Vein endothelial cell (primary cell): ENCODE measurements around the gene FAM131A. TPM values are rescaled to one million over a fixed set of nuclear protein-coding genes. Genes with fewer than 3 reads are reported as not detected.

Experiments
- small RNA-seq: library from RNA; depleted of rRNA; stranded (forward); fragments of <200 nt; gene quantifications from one replicate; pipeline ENCODE3, GENCODE V24; 2012
- total RNA-seq: library from RNA; depleted of rRNA; stranded (reverse); fragments of >200 nt; gene quantifications from 2 replicates; pipeline ENCODE4 v1.2.3, GENCODE V29; 2012

The FAM131A gene, protein sequence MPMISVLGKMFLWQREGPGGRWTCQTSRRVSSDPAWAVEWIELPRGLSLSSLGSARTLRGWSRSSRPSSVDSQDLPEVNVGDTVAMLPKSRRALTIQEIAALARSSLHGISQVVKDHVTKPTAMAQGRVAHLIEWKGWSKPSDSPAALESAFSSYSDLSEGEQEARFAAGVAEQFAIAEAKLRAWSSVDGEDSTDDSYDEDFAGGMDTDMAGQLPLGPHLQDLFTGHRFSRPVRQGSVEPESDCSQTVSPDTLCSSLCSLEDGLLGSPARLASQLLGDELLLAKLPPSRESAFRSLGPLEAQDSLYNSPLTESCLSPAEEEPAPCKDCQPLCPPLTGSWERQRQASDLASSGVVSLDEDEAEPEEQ
- 26.9 and 28.7 TPM in 2 replicates for total RNA-seq

DNA sequence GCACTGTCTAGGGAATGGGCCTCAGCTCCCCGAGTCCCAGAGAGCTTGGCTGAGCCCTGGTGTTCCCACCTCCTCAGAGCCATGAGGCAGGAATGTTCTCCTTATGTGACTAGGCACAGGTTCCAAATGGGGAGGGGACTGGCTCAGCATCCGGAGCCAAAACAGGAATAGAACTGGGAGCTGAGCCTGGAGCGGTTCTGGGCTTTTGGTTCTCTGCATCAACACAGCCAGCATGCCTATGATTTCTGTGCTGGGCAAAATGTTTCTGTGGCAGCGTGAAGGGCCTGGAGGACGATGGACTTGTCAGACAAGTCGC lies at the start of gene FAM131A:
FAM131A (plus strand) TSS at position 202 of the 316 bp plus-strand sequence; CDS start at position 233, 31 bp downstream.

DNA sequence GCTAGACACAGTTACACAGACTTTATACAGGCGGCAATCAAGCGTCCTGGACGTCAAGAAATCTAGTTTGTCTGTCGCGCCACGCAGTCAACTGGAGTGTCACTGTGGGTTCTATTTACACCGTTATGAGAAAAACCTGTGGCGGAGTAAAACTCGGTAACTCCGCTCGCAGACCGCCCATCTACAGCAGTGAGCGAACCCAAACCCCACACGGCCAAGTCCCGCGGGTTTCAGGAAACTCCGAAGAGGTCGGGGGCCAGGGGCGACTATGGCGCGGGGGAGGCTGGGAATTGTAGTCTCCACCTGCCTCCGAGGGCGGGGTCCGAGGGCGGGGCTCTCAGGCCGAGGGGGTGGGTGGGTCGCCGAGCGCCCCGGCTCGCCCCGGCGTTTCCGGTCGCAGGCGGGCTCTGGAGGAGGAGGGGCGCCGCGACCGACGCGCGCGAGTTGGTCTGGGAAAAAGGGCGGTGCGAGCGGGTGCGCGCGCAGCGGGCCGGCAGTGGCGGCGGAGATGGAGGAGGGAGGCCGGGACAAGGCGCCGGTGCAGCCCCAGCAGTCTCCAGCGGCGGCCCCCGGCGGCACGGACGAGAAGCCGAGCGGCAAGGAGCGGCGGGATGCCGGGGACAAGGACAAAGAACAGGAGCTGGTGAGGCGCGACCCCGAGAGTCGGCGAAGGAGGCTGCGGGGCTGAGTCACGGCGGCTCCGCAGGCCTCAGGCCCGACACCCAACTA lies 38.5 kb upstream of the FAM131A start, which contains the start of gene PSMD2:
PSMD2 (plus strand) TSS at position 483 of the 729 bp plus-strand sequence; CDS start at position 509, 26 bp downstream.

DNA sequence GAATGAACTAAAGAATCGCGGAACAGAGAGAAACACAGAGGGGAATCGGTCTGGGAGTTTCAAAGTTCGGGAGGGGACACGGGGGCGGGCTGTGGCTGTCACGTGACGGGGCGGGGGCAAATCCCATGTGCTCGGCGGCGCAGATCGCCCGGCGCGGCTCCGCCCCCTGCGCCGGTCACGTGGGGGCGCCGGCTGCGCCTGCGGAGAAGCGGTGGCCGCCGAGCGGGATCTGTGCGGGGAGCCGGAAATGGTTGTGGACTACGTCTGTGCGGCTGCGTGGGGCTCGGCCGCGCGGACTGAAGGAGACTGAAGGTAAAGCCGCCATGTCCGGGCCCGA lies 23.1 kb upstream of the FAM131A start, which contains the start of gene EIF4G1:
EIF4G1 (plus strand) TSS at position 244 of the 337 bp plus-strand sequence. CDS start 1,191 bp downstream, outside the sequence.

DNA sequence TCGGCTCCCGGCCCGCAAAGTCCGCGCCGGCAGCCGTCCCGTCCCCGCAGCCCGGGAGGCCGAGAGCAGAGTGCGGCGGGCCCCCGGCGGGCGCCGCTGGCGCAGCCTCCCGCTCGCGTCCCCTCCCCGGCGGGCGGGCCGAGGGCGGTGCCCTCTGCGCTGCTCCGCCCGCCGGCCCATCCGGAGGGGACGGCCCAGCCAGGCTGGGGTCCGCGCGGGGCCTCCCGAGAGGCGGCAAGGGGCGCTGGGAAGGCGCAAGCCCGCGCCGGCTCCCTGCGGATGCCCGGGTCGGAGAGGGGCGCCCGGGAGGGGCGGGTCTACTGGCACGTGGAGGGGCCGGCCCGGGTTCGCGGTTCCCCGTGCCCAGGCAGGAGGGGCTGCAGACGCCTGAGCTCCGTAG lies 24.1 kb downstream of the FAM131A start, which contains the start of the genes CLCN2 and POLR2H:
CLCN2 (minus strand) TSS at position 74 of the 400 bp plus-strand sequence. CDS start 126 bp downstream, outside the sequence.
POLR2H (plus strand) TSS at position 179 of the 400 bp plus-strand sequence. CDS start 1,783 bp downstream, outside the sequence.

DNA sequence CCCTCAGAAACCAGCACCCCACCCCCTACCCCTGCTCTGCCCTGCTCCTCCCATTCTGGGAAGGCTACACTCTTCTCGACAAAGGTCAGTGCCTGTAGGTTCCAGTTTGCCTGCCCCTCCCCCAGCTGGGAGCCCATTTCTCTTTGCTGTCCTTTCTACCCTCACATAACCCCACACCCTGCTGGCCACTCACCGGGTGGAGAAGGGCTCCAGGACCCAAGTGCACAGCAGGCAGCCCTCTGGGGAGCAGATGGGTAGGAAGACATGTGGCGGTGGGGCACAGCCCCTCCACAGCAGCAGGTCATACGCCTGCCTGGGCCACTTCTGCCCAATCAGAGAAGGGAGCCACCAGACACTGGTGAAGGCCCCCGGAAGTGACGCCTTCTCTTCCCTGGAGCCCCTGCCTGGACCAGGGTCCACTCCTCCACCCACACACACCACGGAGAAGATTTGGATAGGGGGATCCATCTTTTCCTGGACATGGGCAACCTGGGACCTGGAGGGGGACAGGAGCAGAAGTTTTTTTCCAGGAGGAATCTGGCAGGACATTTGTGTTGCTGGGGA lies 40.6 kb downstream of the FAM131A start, which contains the start of gene THPO:
THPO (minus strand) TSS at position 326 of the 564 bp plus-strand sequence. CDS start 1,948 bp downstream, outside the sequence.

DNA sequence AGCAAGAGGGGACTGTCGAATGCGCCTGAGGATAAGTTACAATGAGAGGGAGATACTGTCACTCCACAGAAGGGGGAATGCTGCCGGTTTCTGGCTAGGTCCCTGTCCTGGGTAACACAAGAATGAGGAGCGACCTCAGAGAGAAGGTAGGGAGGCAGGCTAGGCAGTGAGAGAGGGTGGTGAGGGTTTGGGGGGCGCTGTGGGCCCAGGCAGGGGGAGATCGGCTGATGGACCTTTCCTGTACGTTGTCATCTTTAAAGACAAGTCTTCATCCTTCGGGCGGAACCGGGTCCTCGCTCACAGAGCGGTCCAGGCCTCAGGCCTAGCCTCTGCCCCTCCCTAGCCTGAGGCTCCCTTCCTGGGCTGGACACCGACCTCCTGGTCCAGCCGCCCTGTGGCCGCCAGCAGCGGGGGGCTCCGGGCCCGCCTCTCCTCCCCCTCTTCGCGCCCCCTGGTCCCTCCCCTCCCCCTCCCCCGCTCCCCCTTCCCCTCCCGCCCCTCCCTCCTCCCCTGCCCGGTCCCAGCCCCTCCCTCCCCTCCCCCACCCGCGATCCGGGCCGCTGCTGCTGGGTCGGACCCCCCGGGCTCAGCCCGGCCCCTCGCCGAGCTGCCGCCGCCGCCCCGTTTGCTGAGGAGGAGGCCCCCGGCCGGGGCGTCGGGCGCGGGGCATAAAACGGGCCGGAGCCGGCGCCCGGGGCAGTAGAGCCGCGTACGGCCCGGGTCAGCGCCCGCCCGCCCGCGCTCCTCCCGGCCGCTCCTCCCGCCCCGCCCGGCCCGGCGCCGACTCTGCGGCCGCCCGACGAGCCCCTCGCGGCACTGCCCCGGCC lies 42.2 kb downstream of the FAM131A start, which contains the start of gene CHRD:
CHRD (plus strand) TSS at position 697 of the 827 bp plus-strand sequence. CDS start 265 bp downstream, outside the sequence.

Small RNA genes lying within 50 kb of the gene (small RNA-seq; reads per million reads assigned to genes)
- gene SNORD66: 567 reads per million, percentile 99 among the genes with 10 or more reads in this experiment

Other genes with a start within 250 kb of the FAM131A start
- not detected in 2 replicates for gene HTR3E, start 240.5 kb upstream of the FAM131A start, total RNA-seq
- 40.2 and 40.5 TPM in 2 replicates for gene EIF2B5, start 202.2 kb upstream of the FAM131A start, total RNA-seq
- gene DVL3, start 182.2 kb upstream of the FAM131A start, total RNA-seq: 31.6 and 34.0 TPM in 2 replicates
- 389 and 410 TPM in 2 replicates for gene AP2M1, start 162.7 kb upstream of the FAM131A start, total RNA-seq
- 31.9 and 40.5 TPM in 2 replicates for gene ABCF3, start 151.4 kb upstream of the FAM131A start, total RNA-seq
- gene VWA5B2, start 108.0 kb upstream of the FAM131A start, total RNA-seq: under 0.01 and 0.10 TPM in 2 replicates
- gene ALG3, start 88.6 kb upstream of the FAM131A start, total RNA-seq: 30.5 and 40.5 TPM in 2 replicates
- gene EEF1AKMT4, start 87.9 kb upstream of the FAM131A start, total RNA-seq: 3.3 and 6.2 TPM in 2 replicates
- gene CAMK2N2, start 76.0 kb upstream of the FAM131A start, total RNA-seq: not detected in 2 replicates
- not detected in 2 replicates for gene ECE2, start 61.6 kb upstream of the FAM131A start, total RNA-seq
- gene PSMD2, start 38.4 kb upstream of the FAM131A start, total RNA-seq: 463 and 575 TPM in 2 replicates
- 309 and 376 TPM in 2 replicates for gene EIF4G1, start 23.0 kb upstream of the FAM131A start, total RNA-seq
- gene CLCN2, start 24.0 kb downstream of the FAM131A start, total RNA-seq: 4.4 and 4.6 TPM in 2 replicates
- gene POLR2H, start 24.1 kb downstream of the FAM131A start, total RNA-seq: 78.7 and 87.9 TPM in 2 replicates
- gene THPO, start 40.6 kb downstream of the FAM131A start, total RNA-seq: not detected in 2 replicates
- under 0.01 and 0.19 TPM in 2 replicates for gene CHRD, start 42.5 kb downstream of the FAM131A start, total RNA-seq
- not detected in 2 replicates for gene EPHB3, start 224.2 kb downstream of the FAM131A start, total RNA-seq